Fibroblast of mammary gland (primary cell): Measurements from ENCODE around the gene MMP14.

ENCODE experiments used
- DNase-seq: peaks from one replicate; pipeline ENCODE4 v3.0.0-alpha.2; 2010; ENCODE audit warnings: low read depth
- H3K4me3 ChIP-seq: 2 replicates; pipeline ENCODE4 v1.5.1; 2011; ENCODE audit warnings: low read depth, mild to moderate bottlenecking, low read length, moderate library complexity; ENCODE audit not compliant: control insufficient read depth
- CTCF ChIP-seq: conservative IDR thresholded peaks from 2 replicates; pipeline ENCODE4 v1.5.1; 2011; ENCODE audit warnings: low read depth, low read length, inconsistent platforms; ENCODE audit not compliant: control insufficient read depth, insufficient read depth

MMP14 gene

GRCh38 chr14:22897357-22897756 lies 61.0 kb downstream of the MMP14 start:
- no peak for TF ChIP-seq CTCF
- H3K4me3 ChIP-seq: no peak overlapping the region

More at GRCh38 chr14:22897357-22897756, 61.0 kb downstream of the MMP14 start:
- no peak for DNase-seq
